ENCODE results near the gene GLG1. TPM values are rescaled to one million over a fixed set of nuclear protein-coding genes. Genes with fewer than 3 reads are reported as not detected.

The GLG1 gene
- total RNA-seq, 1 experiment from 2014 or later, result 210 TPM

DNA sequence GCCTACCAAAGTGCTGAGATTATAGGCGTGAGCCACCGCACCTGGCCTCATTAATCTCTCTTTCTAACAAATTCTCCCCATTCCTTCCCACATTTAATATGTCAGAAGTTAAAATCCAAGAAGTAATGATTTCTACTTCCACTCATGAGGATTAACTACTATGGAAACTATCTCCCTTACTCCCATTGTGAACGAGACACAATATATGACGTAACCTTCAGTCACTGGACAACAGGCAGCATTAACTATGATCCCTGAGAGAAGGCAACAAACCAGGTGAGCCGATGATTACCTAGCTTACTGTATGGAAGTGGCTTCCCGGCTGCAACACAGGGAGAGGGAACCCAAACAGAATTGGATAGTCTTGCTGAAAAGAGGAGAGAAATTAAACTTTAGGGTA, 20.0 kb downstream of the GLG1 start:
- Mint-ChIP-seq H3K27ac (ENCODE audit: unreplicated experiment) (peak overlapping the region; percentile 76), H3K27me3 (ENCODE audit: insufficient read depth, unreplicated experiment) (no peaks in the 10 kb centered on the region), H3K4me3 (ENCODE audit: unreplicated experiment) (peak overlapping the region; percentile 12), H3K9me3 (ENCODE audit: unreplicated experiment) (no peaks in the 10 kb centered on the region), H3K36me3 (ENCODE audit: insufficient read depth, unreplicated experiment) (peaks cover 33% of the 10 kb centered on the region), H3K4me1 (ENCODE audit: low read depth, unreplicated experiment) (peaks cover 28% of the 10 kb centered on the region)
- H3K4me3 ChIP-seq (ENCODE audit: low read depth, low read length), result no peak overlapping the region
- ChIA-PET CTCF (no interaction called here), POLR2A (no interaction called here)
- peak in 1 of 2 experiments; percentile 53 for DNase-seq
- H3K4me1 ChIP-seq, result peaks cover 17% of the 10 kb centered on the region
- intact Hi-C loops (cut with micrococcal nuclease; ENCODE audit: unreplicated experiment), result no loop called here
- H3K9me3 ChIP-seq, result no peaks in the 10 kb centered on the region
- no TSS peak for BruUV-seq (replicated peaks)
- no peaks in the 10 kb centered on the region for H3K27me3 ChIP-seq (replicated peaks; ENCODE audit: control insufficient read depth, insufficient read depth, low read length)
- no peaks in the 10 kb centered on the region for H3K36me3 ChIP-seq (ENCODE audit: control insufficient read depth, insufficient read depth, low read length)
- TF ChIP-seq, protein P1, sequence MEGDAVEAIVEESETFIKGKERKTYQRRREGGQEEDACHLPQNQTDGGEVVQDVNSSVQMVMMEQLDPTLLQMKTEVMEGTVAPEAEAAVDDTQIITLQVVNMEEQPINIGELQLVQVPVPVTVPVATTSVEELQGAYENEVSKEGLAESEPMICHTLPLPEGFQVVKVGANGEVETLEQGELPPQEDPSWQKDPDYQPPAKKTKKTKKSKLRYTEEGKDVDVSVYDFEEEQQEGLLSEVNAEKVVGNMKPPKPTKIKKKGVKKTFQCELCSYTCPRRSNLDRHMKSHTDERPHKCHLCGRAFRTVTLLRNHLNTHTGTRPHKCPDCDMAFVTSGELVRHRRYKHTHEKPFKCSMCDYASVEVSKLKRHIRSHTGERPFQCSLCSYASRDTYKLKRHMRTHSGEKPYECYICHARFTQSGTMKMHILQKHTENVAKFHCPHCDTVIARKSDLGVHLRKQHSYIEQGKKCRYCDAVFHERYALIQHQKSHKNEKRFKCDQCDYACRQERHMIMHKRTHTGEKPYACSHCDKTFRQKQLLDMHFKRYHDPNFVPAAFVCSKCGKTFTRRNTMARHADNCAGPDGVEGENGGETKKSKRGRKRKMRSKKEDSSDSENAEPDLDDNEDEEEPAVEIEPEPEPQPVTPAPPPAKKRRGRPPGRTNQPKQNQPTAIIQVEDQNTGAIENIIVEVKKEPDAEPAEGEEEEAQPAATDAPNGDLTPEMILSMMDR (IDR thresholded peaks at IDR 0.05; ENCODE audit: insufficient read depth in 1 of 2, low read depth in 1 of 2, low read length in 1 of 2, severe bottlenecking in 1 of 2, unreplicated experiment in 1 of 2), result no peak

DNA sequence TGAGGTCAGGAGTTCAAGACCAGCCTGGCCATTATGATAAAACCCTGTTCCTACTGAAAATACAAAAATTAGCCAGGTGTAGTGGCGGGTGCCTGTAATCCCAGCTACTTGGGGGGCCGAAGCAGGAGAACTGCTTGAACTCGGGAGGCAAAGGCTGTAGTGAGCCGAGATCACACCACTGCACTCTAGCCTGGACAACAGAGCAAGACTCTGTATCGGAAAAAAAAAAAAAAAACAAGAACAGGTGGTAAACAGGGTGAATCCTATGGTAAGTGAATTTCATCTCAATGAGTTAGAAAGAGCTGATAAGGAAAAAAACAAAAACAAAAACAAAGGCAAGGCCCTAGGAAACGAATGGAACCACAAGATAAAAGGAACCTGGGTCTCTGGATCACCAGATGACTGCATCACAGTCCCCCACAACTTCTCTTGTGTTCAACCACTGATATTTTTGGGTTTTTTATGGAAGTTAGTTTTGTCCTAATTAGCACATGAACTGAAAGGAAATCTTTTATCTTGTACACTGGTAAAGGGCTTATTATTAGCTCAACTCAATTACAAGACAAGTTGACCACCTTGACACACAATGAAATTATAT, 21.0 kb downstream of the GLG1 start:
- BruUV-seq (replicated peaks), result no TSS peak
- intact Hi-C loops (cut with micrococcal nuclease; ENCODE audit: unreplicated experiment), result no loop called here
- peaks cover 33% of the 10 kb centered on the region for H3K36me3 Mint-ChIP-seq (ENCODE audit: insufficient read depth, unreplicated experiment)
- H3K27me3 ChIP-seq (replicated peaks; ENCODE audit: control insufficient read depth, insufficient read depth, low read length), result no peaks in the 10 kb centered on the region
- peaks cover 28% of the 10 kb centered on the region for H3K4me1 Mint-ChIP-seq (ENCODE audit: low read depth, unreplicated experiment)
- no peak overlapping the region for H3K4me3 ChIP-seq (ENCODE audit: low read depth, low read length)
- no peak overlapping the region for H3K27ac Mint-ChIP-seq (ENCODE audit: unreplicated experiment)
- H3K27me3 Mint-ChIP-seq (ENCODE audit: insufficient read depth, unreplicated experiment), result no peaks in the 10 kb centered on the region
- ChIA-PET CTCF (no interaction called here), POLR2A (no interaction called here)
- no peak for DNase-seq
- peaks cover 17% of the 10 kb centered on the region for H3K4me1 ChIP-seq
- H3K9me3 ChIP-seq, result no peaks in the 10 kb centered on the region
- H3K9me3 Mint-ChIP-seq (ENCODE audit: unreplicated experiment), result no peaks in the 10 kb centered on the region
- TF ChIP-seq, protein P1 (IDR thresholded peaks at IDR 0.05; ENCODE audit: insufficient read depth in 1 of 2, low read depth in 1 of 2, low read length in 1 of 2, severe bottlenecking in 1 of 2, unreplicated experiment in 1 of 2), result no peak
- H3K4me3 Mint-ChIP-seq (ENCODE audit: unreplicated experiment), result no peak overlapping the region
- H3K36me3 ChIP-seq (ENCODE audit: control insufficient read depth, insufficient read depth, low read length), result no peaks in the 10 kb centered on the region

DNA sequence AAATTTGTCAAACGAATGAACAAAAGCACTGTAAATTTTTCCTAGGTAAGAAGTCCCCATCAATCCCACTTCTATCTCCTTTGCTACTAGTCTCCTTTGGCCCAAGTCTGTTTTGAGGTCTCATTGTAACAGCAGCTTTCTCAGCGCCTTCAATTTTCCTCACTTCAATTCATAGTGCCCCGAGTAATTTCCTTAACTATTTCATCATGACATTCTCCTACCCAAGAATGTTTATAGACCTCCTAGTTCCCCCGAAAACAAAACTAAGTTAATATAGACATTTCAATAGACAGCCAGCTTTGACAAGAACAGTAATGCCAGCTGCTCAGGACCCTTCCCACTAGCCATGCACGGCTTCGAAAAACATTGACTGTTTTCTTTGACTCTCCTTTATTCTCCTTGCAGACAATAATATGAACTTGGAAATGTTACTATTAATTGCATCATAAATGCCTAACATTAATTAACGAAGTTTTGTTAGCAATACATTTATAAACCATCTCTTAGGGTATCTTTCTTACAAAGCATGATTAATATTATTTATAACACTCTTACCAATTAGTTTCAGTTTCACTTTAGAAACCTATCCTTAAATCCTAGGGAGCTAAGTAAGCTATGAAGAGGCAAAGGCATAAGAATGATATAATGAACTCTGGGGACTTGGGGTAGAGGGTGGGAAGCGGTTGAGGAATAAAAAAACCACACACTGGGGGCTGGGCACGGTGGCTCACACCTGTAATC, 22.8 kb downstream of the GLG1 start:
- Histone ChIP-seq H3K36me3 (ENCODE audit: control insufficient read depth, insufficient read depth, low read length) (no peaks in the 10 kb centered on the region), H3K9me3 (no peaks in the 10 kb centered on the region), H3K4me1 (peaks cover 17% of the 10 kb centered on the region), H3K4me3 (ENCODE audit: low read depth, low read length) (no peak overlapping the region), H3K27me3 (replicated peaks; ENCODE audit: control insufficient read depth, insufficient read depth, low read length) (no peaks in the 10 kb centered on the region)
- Mint-ChIP-seq H3K27me3 (ENCODE audit: insufficient read depth, unreplicated experiment) (no peaks in the 10 kb centered on the region), H3K4me1 (ENCODE audit: low read depth, unreplicated experiment) (peaks cover 28% of the 10 kb centered on the region), H3K4me3 (ENCODE audit: unreplicated experiment) (no peak overlapping the region), H3K27ac (ENCODE audit: unreplicated experiment) (peak overlapping the region; percentile 39), H3K36me3 (ENCODE audit: insufficient read depth, unreplicated experiment) (peaks cover 24% of the 10 kb centered on the region), H3K9me3 (ENCODE audit: unreplicated experiment) (no peaks in the 10 kb centered on the region)
- ChIA-PET POLR2A (no interaction called here), CTCF (no interaction called here)
- TF ChIP-seq, protein P1 (IDR thresholded peaks at IDR 0.05; ENCODE audit: insufficient read depth in 1 of 2, low read depth in 1 of 2, low read length in 1 of 2, severe bottlenecking in 1 of 2, unreplicated experiment in 1 of 2), result no peak
- intact Hi-C loops (cut with micrococcal nuclease; ENCODE audit: unreplicated experiment), result no loop called here
- BruUV-seq (replicated peaks), result no TSS peak
- no peak for DNase-seq

Data from Caco-2 (cell line).